D721Med (cell line): ENCODE data around the gene DGCR8.

Experiments
- DNase-seq: peaks from one replicate; pipeline ENCODE4 v3.0.0; 2011; ENCODE audit warnings: low spot score; ENCODE audit not compliant: insufficient read length
- FAIRE-seq: peaks from 2 replicates; lab custom pipeline; 2011; peaks lifted over from hg19 to GRCh38; lab: Jason Lieb, UNC
- TF ChIP-seq, protein P1 (sequence below): IDR thresholded peaks from 2 replicates; pipeline ENCODE4 v1.5.1; 2012; ENCODE audit warnings: mild to moderate bottlenecking, control low read depth; ENCODE audit not compliant: insufficient read depth; ENCODE audit errors: missing control alignments

DGCR8 gene

DNA sequence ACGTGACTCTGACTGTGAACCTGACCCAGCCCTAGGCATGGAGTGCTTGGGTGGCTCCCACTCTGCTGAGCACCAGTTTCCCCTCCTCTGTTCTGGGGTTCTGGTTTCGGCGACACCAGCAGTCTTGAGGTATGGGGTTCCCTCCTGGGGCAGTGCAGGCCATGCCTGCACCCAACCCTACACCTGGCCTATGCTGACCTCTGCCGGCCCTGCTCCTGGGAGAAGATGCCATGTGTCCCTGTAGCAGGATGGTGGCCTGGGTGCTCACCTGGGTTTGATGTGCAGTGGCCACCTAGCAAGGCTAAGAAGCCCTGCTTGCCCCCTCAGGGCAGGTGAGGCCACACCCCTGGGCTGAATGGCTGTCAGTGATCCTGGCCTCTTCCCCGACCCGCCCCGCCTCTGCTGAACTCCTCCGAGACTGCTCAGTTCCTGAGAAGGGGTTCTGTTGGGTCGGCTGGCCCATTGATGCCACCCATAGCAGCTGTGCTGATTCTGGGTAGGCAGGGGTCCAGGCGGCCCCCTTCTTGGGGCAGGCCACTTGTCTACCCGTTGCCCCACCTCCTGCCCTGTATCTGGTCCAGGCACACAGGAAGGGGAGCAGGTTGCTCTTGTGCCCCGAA is 54.0 kb downstream of the DGCR8 start:
- DNase-seq (no peak), FAIRE-seq (no peak)
- TF ChIP-seq, protein P1, sequence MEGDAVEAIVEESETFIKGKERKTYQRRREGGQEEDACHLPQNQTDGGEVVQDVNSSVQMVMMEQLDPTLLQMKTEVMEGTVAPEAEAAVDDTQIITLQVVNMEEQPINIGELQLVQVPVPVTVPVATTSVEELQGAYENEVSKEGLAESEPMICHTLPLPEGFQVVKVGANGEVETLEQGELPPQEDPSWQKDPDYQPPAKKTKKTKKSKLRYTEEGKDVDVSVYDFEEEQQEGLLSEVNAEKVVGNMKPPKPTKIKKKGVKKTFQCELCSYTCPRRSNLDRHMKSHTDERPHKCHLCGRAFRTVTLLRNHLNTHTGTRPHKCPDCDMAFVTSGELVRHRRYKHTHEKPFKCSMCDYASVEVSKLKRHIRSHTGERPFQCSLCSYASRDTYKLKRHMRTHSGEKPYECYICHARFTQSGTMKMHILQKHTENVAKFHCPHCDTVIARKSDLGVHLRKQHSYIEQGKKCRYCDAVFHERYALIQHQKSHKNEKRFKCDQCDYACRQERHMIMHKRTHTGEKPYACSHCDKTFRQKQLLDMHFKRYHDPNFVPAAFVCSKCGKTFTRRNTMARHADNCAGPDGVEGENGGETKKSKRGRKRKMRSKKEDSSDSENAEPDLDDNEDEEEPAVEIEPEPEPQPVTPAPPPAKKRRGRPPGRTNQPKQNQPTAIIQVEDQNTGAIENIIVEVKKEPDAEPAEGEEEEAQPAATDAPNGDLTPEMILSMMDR: no peak

DNA sequence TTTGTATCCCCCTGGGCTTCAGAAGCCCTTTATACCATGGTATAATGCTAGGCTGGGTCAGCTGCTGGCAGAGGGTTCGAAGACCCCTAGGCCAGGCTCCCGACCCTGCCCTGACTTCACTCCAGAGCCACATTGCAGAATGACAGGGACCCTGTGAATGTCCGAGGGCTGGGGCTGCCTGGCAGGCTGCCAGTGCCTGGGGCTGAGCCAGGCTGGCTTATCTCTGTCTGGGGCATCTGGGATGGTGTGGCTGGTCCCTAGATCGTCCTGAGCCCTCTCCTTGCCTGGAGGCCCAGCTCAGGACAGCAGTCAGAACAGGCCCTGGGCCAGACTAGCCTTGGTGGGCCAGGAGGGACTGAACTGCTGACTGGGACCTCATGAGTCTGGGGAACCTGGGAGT is 55.2 kb downstream of the DGCR8 start:
- FAIRE-seq (no peak), DNase-seq (no peak)
- TF ChIP-seq, protein P1: no peak

DNA sequence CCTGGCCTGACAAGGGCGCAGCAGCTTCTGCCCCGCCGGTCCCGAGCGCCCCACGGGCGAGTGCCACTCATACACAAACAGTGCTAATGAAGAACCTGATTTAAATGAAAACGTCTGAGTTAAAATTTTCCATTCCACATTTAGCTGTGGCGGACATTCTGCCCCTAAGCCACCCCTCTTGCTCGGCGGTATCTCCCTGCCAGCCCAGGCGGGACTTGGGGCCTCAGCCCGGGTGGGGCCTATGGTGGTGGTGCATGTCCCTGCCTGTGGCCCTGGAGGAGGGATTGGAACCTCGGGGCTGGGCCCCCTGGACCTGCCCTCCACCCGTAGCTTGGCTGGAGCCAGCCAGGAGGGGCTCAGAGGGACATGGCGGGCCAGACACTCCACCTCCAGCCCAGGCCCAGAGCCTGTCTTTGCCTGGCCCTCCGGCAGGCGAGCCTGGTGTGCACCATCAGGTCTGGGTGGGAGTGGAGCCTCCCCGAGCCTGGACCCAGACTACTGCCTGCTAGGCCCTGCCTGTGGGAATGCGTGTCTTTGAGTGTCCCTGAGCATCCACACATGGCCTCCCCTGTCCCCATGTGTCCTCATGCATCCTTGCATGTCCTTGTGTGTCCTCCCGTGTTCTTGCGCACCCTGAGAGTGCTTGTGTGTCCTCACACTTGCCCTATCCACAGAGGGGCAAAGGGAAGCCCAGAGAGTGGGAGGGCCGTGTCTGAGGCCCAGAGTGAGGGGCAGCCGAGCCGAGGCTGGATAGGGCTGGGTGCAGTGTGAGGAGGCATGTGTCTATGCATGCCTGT is 56.0 kb downstream of the DGCR8 start:
- TF ChIP-seq, protein P1: no peak
- DNase-seq (no peak), FAIRE-seq (no peak)

DNA sequence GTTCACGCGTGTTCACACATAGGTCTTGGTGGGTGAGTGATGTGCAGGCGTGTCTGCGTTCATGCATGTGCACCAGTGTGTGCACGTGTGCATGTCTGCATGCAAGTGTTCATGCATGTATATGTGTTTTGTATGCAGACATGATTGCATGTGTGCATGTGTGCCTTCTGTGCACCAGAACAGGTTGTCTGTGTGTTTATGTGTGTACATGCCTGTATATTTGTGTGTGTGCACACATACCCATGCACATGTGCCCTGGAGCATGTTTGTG is 56.5 kb downstream of the DGCR8 start:
- no peak for DNase-seq
- TF ChIP-seq, protein P1: no peak
- FAIRE-seq: no peak

DNA sequence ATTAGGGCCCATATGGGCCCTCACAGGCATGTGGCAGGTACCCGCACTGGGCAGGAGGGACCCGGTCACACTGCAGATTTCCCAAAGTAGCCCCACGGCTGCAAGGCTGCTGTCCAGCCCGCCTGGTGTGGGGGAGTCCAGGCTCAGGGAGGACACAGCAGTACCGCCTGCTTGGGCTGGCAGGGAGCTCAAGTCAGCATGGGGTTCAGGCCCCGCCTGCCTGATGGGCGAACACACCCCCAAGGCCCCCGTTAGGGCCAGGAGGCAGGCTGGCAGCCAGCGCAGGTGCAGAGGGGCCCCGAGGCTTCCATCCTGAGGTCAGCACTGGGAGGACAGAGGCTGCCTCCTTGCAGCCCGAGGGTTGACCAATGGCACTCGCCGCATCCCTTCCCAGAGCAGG is 57.1 kb downstream of the DGCR8 start:
- FAIRE-seq: no peak
- TF ChIP-seq, protein P1: no peak
- DNase-seq: no peak

DNA sequence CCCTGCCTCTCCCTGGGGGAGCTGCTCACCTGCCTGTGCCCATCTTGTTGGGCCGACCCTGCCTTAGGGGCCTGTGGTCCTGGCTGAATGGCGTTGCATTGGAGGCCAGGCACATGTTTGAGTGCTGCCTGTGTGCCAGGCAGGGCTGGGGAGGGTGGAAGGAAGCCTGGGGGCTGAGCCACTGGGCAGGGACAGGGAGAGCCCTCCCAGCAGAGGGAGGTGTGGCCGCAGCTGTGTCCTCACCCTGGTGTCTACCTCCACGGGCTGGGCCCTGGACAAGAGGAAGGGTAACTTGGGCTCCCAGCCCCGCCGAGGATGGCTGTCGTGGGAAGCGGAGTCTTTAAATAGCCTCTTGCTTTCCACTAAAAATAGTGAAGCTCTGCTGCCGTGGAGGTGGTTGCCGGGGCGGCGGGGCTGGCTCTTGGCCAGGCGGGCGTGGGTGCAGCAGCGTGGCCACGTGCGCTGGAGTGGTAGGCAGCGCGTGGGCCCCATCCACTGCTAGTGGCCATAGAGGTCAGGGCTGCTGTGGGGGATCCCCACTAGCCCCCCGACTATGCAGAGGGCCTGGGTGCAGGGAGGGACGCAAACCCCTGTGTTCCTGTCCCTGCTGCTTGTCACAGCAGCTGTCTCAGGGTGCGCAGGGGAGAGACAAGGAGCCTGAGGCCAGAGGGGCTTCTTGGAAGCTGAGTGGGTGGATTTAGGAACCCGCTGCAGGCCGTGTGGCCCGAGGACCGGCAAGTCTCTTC is 57.8 kb downstream of the DGCR8 start:
- no peak for FAIRE-seq
- TF ChIP-seq, protein P1: no peak

DNA sequence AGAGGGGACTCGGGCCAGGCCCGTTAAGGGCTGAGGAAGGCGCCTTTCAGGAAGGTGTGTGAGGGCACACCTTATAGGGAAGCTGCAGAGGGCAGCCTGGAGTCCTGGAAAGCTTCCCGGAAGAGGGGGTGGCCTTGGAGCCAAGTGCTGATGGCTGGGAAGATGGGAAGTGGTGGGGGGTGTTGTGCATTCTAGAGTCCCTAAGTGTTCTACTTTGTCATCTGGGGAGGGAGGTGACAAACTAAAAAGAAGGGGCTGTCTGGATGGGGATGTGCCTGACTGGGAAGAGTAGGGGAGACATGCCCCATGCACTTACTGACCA is 58.3 kb downstream of the DGCR8 start:
- DNase-seq (no peak), FAIRE-seq (no peak)
- TF ChIP-seq, protein P1: no peak

More for the DNA sequence above, 57.8 kb downstream of the DGCR8 start:
- DNase-seq: no peak
